Stimulated activated CD4-positive, alpha-beta T cell treated with anti-CD3 and anti-CD28 coated beads, Interleukin-4, amount 100 ng/mL, for 24 hours (primary cell): ENCODE data around the gene SUCLG1.

Source experiments
- DNase-seq: peaks from one replicate; pipeline ENCODE4 v3.0.0-alpha.2; 2020

The SUCLG1 gene

DNA sequence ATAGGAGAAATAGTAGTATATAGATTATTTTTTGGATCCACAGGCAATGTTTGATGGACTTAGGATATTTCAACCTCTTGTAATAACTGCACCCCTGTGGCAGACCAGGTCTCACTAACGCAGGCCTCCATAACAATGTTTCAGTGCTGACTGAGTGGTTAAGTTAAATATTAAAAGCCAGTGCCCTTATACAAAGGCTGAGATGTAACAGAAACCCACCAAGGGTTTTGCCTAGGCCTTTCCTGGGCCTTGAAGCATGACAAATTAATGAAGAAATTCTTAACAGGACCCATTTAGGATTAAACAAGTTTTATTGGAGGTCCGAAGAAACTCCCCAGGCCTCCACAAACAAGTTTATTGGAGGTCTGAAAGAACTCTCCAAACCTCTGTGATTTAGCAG lies 1.6 kb upstream of the SUCLG1 start:
- DNase-seq: no peak

DNA sequence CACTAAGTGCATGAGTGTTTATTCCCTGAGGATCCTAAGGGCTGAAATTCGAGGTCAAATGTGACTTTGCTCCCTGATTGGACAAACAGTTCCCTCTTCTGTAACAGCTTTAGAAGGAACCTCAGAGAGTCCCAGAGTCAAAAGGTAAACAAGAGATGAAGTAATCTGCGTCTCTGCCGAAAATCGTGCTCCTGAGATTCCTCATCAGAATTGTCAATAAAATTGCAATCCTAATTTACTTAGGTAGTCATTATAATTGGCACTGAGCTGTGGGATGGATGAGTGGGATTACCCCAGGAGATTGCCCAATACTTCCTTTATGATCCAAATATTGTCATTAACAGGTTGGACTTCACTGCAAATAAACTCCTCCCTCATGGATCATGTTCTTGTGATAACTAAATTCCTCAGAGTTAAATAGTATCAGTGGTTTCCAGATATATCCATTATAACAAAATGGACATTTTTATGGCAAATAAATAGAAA lies 907 bp upstream of the SUCLG1 start:
- DNase-seq: no peak

GRCh38 chr2:84458551-84459017 lies 496 bp downstream of the SUCLG1 start:
- peak; percentile 20 for DNase-seq

- no peak for DNase-seq
Measured at GRCh38 chr2:84457686-84458085, 1.4 kb downstream of the SUCLG1 start.

DNA sequence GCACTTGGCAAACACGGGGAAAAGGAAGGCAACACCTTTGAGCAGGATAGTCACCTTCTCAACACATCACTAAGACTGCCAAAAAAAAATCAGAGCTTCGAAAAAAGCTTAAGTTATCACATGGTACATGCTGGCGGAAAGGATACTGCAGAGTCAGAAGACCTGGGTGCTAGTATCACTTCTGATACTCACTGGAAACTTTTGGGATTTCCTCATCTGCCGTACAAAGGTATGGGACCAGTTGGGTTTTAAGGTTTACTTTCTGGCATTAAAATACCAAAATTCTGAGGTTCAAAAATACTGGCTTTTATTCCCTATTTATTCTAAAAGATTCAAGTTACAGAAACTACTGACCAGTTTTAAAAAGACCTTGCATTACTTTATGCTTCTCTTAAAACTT lies 2.9 kb downstream of the SUCLG1 start:
- DNase-seq: no peak

GRCh38 chr2:84454581-84454980 lies 4.5 kb downstream of the SUCLG1 start:
- DNase-seq: no peak

- no peak for DNase-seq
Measured at GRCh38 chr2:84452624-84453023, 6.5 kb downstream of the SUCLG1 start.

- no peak for DNase-seq
Measured at GRCh38 chr2:84451579-84451978, 7.5 kb downstream of the SUCLG1 start.

- no peak for DNase-seq
Measured at GRCh38 chr2:84450288-84451227, 8.5 kb downstream of the SUCLG1 start.

DNA sequence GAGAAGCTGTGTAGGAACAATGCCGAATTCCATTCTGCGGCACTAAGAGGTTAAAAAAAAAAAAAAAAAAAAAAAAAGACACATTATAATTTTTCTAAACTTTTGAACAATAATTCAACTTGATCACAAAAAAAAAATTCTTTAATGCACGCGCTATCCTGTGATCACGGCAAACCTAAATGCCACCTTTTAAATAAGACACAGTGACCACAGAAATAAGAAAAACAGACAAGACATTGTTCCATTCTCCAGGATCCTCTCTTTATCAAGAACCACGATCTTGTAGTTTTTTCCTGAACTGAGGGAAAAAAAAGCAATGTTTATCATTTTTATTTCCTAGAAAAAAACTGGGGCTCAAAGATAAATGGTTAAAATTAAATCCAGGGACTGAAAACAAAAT lies 9.4 kb downstream of the SUCLG1 start:
- no peak for DNase-seq

DNA sequence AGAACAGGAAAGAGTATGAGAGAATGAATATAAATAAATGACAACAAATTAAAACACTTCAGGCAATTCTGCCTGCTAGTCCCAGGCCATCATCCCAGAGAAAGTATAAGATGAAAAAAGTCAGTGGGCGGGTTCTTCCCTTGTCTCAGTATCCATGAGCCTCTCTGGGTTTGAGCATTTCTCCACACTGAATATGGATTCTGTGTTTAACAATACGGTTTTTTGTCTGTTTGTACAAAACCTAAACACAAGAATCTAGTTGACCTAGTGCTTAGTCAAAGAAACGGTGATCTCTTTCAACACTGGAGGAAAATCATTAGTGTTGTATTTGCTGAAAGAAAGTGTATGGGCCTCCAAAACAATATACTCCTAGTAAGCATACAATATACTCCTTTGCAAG lies 10.0 kb downstream of the SUCLG1 start:
- no peak for DNase-seq

DNA sequence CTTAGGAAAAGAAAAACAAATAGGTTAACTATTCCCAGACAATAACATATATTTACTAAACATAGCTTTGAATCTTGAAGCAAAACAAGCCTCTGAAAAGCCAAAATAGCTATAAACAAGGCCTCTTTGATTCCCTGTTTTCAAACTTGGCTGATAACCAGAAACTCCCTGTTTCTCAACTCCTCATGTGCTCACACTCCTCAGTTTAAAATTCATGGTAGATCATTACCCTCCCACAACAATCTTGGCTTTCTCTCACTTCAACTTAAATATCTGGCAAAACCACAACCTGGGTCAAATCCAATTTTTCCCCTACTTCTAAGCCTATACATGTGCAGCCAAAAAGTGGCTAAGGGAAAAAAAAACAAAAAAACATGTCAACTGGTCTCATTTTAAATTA lies 15.6 kb downstream of the SUCLG1 start:
- no peak for DNase-seq

DNA sequence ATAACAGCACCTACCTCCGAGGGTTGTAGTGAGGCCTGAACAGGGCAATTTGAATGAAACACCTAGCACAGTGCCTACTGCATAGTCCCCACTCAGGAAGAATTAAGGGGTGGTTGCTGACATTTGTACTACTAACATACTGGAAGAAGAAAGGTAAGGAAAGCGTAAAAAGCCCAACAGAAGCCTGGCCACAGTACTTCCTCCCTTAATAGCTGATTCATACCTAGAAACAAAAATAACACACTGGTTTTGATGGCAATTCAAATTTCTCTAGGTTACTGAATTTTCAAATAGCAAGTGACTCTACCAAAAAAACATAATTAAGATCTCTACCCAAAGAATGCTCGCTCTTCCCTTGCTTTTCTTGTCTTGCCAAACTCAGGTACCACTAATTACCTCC lies 16.2 kb downstream of the SUCLG1 start:
- no peak for DNase-seq

DNA sequence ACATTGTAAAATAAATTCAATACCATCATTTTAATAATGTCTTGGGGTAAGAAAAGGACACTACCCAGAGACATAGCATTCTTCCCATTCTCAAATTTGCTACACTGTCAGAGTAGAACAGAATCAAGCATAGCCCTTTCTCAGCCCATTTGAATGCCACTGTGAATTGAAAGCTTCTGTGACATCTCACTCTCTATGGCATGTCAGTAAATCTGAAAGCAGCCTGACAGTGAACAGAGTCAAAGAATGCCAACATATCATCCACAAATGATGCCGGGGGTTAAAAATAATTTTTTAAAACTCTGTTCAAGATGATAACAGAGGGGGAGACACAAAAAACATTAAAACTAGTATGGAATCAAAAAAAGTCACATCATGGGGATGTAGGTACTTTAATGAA lies 17.6 kb downstream of the SUCLG1 start:
- DNase-seq: no peak

DNA sequence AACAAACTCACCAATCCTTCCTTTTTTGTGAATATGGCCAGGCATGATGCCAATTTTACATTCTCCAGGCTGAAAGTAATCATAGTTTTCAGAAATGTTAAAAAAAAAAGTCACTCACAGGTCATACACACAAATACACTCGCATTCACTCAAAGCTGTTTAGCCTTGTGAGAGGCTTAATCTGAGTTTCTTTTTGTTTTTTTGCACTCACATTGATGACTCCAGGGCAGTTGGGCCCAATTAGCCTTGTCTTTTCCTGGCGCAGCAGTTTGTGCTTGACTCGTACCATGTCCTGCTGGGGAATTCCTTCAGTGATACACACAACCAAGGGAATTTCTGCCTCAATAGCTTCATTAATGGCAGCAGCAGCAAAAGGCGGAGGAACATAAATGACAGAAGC lies 18.0 kb downstream of the SUCLG1 start:
- no peak for DNase-seq

- no peak for DNase-seq
Measured at GRCh38 chr2:84435345-84436025, 23.6 kb downstream of the SUCLG1 start.

DNA sequence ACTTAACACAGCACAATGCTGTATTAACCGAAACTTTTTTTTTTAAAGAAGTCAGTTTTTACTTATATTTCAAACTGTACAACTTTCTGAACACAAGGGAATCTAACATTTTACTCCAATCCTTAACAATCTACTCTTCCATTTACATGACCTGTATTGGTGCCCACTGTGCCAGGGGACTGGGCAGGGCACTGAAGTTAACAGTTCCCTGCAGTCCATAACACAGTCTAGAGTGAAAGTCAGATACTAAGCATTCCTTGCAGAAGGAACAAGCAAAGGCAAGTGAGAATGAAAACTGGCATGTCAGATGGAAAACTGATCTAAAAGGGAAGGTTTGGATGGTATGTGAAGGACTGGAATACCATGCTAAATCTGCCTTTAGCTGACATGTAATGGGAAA lies 29.8 kb downstream of the SUCLG1 start:
- DNase-seq: no peak

DNA sequence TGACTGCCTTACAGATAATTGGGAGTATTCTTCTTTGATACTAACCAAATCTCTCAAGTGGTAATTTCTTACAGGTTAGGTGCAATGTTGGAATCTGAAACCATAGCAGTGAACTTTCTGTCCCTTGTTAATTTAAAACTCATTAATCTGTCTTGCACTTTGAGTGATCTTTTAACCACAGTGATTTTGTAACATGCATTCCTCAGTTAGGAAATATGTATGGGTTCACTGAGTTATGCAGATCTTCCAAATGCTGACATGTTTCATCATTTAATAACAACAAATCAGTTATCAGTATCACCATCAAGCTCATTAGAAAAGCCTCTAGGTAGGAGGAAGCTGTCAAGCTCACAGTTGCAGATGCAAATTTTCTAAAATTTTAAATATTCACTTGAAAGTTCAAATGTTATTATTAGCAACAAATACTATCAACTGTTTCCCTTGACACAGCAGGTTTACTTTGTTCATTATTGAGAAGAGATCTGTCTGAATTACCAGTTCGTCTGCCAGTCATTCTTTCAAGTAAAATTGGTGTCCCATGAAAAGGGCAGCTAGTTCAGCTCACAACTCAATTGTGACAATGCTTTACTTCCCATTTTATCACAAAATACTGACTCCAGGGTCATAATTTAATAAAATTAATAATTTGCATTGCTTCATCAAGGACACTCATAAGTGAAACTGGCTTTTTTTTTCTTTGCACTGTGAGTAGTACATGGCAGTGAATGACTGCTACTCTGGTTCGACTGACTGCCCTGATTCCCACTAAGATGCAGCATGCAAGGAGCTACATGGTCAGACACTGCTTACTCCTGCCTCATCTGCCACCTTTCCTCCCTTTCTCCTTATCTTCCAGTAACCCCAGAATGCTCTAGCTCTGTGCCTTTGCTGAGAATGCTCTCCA lies 31.6 kb downstream of the SUCLG1 start:
- no peak for DNase-seq

DNA sequence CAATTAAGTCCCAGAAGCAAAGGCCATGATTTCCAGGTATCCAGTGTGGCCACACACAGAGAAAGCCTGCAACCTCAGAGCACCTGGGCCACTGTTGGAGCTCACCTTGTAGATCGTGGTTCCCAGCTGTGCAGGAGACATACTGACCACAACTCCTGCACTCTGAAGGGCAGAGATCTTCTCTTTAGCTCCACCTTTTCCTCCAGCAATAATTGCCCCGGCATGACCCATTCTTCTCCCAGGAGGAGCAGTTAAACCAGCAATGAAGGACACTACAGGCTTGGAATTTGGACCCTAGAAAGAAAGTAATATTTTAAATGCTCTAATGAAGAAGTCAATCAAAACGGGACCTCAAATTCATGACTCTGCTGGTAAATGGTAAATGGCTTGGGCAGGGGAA lies 33.8 kb downstream of the SUCLG1 start:
- DNase-seq: no peak

- no peak for DNase-seq
Measured at GRCh38 chr2:84424152-84424551, 34.9 kb downstream of the SUCLG1 start.

GRCh38 chr2:84421791-84422190 lies 37.3 kb downstream of the SUCLG1 start:
- DNase-seq: no peak

DNA sequence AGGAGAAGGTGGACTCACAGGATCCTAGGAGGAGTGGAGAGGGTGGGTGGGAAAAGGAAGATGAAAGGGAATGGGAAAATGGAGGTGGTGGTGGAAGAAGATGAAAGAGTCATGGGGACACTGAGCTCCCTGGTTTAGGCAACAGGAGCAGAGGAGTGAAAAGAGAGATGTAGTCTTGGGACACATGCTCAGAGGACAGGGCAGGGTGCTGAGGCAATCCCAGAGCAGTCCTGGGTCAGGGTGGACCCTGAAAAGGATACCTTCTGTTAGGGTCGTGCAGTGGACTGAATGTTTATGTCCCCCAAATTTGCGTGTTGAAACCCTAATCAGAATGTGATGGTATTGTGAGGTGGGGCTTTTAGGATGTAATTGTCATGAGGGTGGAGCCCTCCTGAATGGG lies 37.9 kb downstream of the SUCLG1 start:
- no peak for DNase-seq
